Measurements from ENCODE around the gene RAMAC. TPM values are rescaled to one million over a fixed set of nuclear protein-coding genes. Genes with fewer than 3 reads are reported as not detected.

Gene RAMAC
- total and polyA plus RNA-seq, 10 of the 15 experiments (the other 5 are each of a cell fraction or from before 2014, with no cell fraction given) = 22.4 to 109 (median 41.7) TPM

DNA sequence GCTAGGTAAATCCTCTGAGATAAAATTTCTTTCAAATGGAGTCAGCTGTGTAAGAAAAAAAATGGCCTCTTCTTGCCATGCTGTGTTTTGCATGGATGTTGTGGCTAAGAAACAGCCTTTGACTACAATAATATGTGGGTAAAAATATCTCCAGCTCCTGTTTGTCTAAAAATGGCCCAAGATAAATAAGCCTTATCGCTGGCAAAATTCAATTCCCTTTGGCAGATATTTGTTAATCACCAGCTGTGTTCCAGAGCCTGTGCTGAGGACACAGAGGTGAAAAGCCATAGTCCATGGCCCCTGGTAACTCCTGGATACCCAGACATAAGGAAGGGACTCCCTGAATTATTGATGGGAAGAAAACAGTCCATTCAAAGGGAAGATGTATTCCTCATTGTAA is 15.3 kb upstream of the RAMAC start (continued):
- TF ChIP-seq ZNF384 (IDR thresholded peaks at IDR 0.05; ENCODE audit: borderline replicate concordance, low read depth, low read length) (no peak), TCF7 (IDR thresholded peaks at IDR 0.05; ENCODE audit: borderline replicate concordance) (no peak), STAT1 (conservative IDR thresholded peaks at IDR 0.05) (no peak)
- TF ChIP-seq, protein P1, sequence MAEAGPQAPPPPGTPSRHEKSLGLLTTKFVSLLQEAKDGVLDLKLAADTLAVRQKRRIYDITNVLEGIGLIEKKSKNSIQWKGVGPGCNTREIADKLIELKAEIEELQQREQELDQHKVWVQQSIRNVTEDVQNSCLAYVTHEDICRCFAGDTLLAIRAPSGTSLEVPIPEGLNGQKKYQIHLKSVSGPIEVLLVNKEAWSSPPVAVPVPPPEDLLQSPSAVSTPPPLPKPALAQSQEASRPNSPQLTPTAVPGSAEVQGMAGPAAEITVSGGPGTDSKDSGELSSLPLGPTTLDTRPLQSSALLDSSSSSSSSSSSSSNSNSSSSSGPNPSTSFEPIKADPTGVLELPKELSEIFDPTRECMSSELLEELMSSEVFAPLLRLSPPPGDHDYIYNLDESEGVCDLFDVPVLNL (IDR thresholded peaks at IDR 0.05; ENCODE audit: low read depth, low read length) = no peak
- TF ChIP-seq, protein P2, sequence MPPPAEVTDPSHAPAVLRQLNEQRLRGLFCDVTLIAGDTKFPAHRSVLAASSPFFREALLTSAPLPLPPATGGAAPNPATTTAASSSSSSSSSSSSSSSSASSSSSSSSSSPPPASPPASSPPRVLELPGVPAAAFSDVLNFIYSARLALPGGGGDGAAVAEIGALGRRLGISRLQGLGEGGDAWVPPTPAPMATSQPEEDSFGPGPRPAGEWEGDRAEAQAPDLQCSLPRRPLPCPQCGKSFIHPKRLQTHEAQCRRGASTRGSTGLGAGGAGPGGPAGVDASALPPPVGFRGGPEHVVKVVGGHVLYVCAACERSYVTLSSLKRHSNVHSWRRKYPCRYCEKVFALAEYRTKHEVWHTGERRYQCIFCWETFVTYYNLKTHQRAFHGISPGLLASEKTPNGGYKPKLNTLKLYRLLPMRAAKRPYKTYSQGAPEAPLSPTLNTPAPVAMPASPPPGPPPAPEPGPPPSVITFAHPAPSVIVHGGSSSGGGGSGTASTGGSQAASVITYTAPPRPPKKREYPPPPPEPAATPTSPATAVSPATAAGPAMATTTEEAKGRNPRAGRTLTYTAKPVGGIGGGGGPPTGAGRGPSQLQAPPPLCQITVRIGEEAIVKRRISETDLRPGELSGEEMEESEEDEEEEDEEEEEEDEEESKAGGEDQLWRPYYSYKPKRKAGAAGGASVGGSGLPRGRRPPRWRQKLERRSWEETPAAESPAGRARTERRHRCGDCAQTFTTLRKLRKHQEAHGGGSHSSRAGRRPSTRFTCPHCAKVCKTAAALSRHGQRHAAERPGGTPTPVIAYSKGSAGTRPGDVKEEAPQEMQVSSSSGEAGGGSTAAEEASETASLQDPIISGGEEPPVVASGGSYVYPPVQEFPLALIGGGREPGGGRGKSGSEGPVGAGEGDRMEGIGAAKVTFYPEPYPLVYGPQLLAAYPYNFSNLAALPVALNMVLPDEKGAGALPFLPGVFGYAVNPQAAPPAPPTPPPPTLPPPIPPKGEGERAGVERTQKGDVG (CRISPR knock-in tag; IDR thresholded peaks at IDR 0.05) = no peak

DNA sequence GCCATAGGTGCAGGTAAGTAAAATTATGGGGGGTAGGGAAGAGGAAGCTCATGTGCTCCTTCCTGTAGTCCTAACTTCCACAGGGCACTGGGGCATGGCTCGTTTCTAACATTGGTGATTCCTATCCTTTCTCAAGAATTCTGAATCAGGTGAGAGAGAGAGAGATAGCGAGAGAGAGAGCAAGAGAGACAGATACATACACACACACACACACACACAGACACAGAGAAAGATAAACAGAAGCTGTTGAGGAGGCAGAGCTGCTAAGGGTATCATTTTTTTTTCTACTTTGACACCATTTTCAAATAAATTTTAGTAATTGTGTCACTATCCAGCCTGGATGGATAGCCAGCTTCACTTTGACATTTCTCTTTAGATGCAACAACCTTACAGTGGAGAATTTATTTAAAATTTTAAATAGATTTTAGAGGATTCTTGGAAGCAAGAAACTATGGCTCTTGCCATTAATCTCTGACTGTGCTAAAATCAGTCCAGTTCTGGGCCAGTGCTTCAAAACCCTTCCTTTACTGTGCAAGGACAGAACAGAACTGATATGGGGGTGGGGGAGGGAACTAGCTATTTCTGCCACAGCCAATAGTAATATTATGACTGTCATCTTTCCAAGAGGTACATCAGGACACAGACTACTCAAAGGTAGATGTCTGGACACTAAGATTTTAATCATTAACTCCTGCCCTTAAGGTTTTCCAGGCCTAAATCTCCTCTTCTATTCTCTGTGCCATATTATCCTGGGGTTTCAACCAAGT is 14.6 kb upstream of the RAMAC start:
- CTCF ChIA-PET = no interaction called here
- Histone ChIP-seq H4K20me1 (ENCODE audit: control insufficient read depth, insufficient read depth) (no peaks in the 10 kb centered on the region), H3K27me3 (replicated peaks in 1 of 2; ENCODE audit: control insufficient read depth in 2 of 2, insufficient read depth in 2 of 2, low read length in 1 of 2) (peaks cover 0 to 2% of the 10 kb centered on the region in 2 experiments; a peak in 1 of 4 replicates), H3K9ac (ENCODE audit: control insufficient read depth, insufficient read depth, low read length) (no peak overlapping the region), H3K9me3 (replicated peaks; ENCODE audit: control insufficient read depth, insufficient read depth, low read length) (no peaks in the 10 kb centered on the region), H3K4me1 (ENCODE audit: control insufficient read depth, insufficient read depth, low read length) (peaks cover 7% of the 10 kb centered on the region), H3K4me3 (no peak overlapping the region), H2AFZ (ENCODE audit: control insufficient read depth, low read depth, low read length) (no peak overlapping the region), H3K79me2 (ENCODE audit: control insufficient read depth, insufficient read depth, low read length) (no peaks in the 10 kb centered on the region), H3K4me2 (ENCODE audit: control insufficient read depth, insufficient read depth) (no peak overlapping the region), H3K27ac (ENCODE audit: control insufficient read depth, insufficient read depth) (no peak overlapping the region), H3K36me3 (ENCODE audit: control insufficient read depth in 2 of 2, insufficient read depth in 2 of 2, low read length in 1 of 2) (no peaks in the 10 kb centered on the region)
- POLR2A ChIA-PET = no interaction called here
- 46% methylated on average over 2 of the region's 2 CpGs for WGBS (ENCODE audit: insufficient coverage, insufficient replicate concordance, low lambda C conversion rate, missing lambda C conversion rate)
- SMC1A ChIA-PET (ENCODE audit: uncharacterized antibody, unreplicated experiment) = interaction anchor here (1.4 kb wide), 2 partner anchors 10 to 33 kb away, joined by 3 to 4 read pairs; no protein-coding TSS in a partner anchor
- DNase-seq (ENCODE audit: low read depth, low spot score) (no peak), ATAC-seq (no peak), FAIRE-seq (no peak)
- BruUV-seq (replicated peaks) = no TSS peak
- intact Hi-C loops (cut with micrococcal nuclease; ENCODE audit: unreplicated experiment) = no loop called here
- RAD21 ChIA-PET (ENCODE audit: unreplicated experiment) = no interaction called here
- in situ Hi-C loops (cut with MboI) = no loop called here
- TF ChIP-seq, protein P3, sequence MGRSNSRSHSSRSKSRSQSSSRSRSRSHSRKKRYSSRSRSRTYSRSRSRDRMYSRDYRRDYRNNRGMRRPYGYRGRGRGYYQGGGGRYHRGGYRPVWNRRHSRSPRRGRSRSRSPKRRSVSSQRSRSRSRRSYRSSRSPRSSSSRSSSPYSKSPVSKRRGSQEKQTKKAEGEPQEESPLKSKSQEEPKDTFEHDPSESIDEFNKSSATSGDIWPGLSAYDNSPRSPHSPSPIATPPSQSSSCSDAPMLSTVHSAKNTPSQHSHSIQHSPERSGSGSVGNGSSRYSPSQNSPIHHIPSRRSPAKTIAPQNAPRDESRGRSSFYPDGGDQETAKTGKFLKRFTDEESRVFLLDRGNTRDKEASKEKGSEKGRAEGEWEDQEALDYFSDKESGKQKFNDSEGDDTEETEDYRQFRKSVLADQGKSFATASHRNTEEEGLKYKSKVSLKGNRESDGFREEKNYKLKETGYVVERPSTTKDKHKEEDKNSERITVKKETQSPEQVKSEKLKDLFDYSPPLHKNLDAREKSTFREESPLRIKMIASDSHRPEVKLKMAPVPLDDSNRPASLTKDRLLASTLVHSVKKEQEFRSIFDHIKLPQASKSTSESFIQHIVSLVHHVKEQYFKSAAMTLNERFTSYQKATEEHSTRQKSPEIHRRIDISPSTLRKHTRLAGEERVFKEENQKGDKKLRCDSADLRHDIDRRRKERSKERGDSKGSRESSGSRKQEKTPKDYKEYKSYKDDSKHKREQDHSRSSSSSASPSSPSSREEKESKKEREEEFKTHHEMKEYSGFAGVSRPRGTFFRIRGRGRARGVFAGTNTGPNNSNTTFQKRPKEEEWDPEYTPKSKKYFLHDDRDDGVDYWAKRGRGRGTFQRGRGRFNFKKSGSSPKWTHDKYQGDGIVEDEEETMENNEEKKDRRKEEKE (IDR thresholded peaks at IDR 0.05) = no peak
- TF ChIP-seq SUPT20H (IDR thresholded peaks at IDR 0.05; ENCODE audit: borderline replicate concordance, control insufficient read depth, low read depth, low read length) (no peak), CHD2 (IDR thresholded peaks at IDR 0.05; ENCODE audit: borderline replicate concordance, low read depth, low read length) (no peak), CHD4 (IDR thresholded peaks at IDR 0.05) (no peak)
- TF ChIP-seq, protein P4, sequence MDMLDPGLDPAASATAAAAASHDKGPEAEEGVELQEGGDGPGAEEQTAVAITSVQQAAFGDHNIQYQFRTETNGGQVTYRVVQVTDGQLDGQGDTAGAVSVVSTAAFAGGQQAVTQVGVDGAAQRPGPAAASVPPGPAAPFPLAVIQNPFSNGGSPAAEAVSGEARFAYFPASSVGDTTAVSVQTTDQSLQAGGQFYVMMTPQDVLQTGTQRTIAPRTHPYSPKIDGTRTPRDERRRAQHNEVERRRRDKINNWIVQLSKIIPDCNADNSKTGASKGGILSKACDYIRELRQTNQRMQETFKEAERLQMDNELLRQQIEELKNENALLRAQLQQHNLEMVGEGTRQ (IDR thresholded peaks at IDR 0.05; ENCODE audit: borderline replicate concordance, low read depth, low read length) = no peak
